Glutamatergic neuron (in vitro differentiated cells): ENCODE data around the gene SKP1. TPM values are rescaled to one million over a fixed set of nuclear protein-coding genes. Genes with fewer than 3 reads are reported as not detected.
A peak's percentile ranks its signal among the peaks of the same experiment; 100 is the strongest.
"Not testable (repeated sequence)": the region's sequence is repeated elsewhere in the genome, so short reads cannot be mapped to it uniquely, and the experiment has no call there.

Experiments used
- DNase-seq: peaks from one replicate; pipeline ENCODE4 v3.0.0; 2022
- H3K27ac Mint-ChIP-seq: one replicate; pipeline ENCODE4 v1.8.0; 2020; ENCODE audit warnings: mild to moderate bottlenecking, mixed read lengths, inconsistent platforms; ENCODE audit not compliant: unreplicated experiment
- H3K27me3 Mint-ChIP-seq: one replicate; pipeline ENCODE4 v1.8.0; 2020; ENCODE audit warnings: mild to moderate bottlenecking, moderate library complexity, mixed read lengths, inconsistent platforms; ENCODE audit not compliant: unreplicated experiment
- H3K36me3 Mint-ChIP-seq: one replicate; pipeline ENCODE4 v1.8.0; 2020; ENCODE audit warnings: mild to moderate bottlenecking, mixed read lengths, inconsistent platforms; ENCODE audit not compliant: unreplicated experiment
- H3K4me1 Mint-ChIP-seq: one replicate; pipeline ENCODE4 v1.8.0; 2020; ENCODE audit warnings: mild to moderate bottlenecking, low read depth, mixed read lengths, inconsistent platforms; ENCODE audit not compliant: unreplicated experiment
- H3K4me3 Mint-ChIP-seq: one replicate; pipeline ENCODE4 v1.8.0; 2020; ENCODE audit warnings: mild to moderate bottlenecking, mixed read lengths, inconsistent platforms; ENCODE audit not compliant: unreplicated experiment
- H3K9me3 Mint-ChIP-seq: one replicate; pipeline ENCODE4 v1.8.0; 2020; ENCODE audit warnings: mild to moderate bottlenecking, moderate library complexity, mixed read lengths, inconsistent platforms; ENCODE audit not compliant: unreplicated experiment
- long read RNA-seq: library from polyadenylated mRNA; unstranded; transcript quantifications from one replicate; pipeline ENCODE4 v2.0.0, GENCODE V29; 2020; ENCODE audit not compliant: unreplicated experiment
- total RNA-seq: library from RNA; stranded (reverse); fragmentation: NEBNext Ultra II Directional; extraction: Animal tissue kit (Norgen Biotek cat#: 25700); gene quantifications from one replicate; pipeline ENCODE4 v1.2.1, GENCODE V29; 2021; ENCODE audit not compliant: unreplicated experiment
- TF ChIP-seq, protein P1 (sequence below): fragments of 200-600 bp; sonication (generic); IDR thresholded peaks from one replicate; pipeline ENCODE4 v1.5.0; 2021; ENCODE audit not compliant: partially characterized antibody, unreplicated experiment

The SKP1 gene
- total RNA-seq = 345 TPM
- long read RNA-seq, full-length matches to known transcripts = 471 of 475 reads
- long read RNA-seq, partial matches to known transcripts = 1 of 475 reads
- long read RNA-seq, other reads (novel, unspliced or antisense) = 3 of 475 reads

DNA sequence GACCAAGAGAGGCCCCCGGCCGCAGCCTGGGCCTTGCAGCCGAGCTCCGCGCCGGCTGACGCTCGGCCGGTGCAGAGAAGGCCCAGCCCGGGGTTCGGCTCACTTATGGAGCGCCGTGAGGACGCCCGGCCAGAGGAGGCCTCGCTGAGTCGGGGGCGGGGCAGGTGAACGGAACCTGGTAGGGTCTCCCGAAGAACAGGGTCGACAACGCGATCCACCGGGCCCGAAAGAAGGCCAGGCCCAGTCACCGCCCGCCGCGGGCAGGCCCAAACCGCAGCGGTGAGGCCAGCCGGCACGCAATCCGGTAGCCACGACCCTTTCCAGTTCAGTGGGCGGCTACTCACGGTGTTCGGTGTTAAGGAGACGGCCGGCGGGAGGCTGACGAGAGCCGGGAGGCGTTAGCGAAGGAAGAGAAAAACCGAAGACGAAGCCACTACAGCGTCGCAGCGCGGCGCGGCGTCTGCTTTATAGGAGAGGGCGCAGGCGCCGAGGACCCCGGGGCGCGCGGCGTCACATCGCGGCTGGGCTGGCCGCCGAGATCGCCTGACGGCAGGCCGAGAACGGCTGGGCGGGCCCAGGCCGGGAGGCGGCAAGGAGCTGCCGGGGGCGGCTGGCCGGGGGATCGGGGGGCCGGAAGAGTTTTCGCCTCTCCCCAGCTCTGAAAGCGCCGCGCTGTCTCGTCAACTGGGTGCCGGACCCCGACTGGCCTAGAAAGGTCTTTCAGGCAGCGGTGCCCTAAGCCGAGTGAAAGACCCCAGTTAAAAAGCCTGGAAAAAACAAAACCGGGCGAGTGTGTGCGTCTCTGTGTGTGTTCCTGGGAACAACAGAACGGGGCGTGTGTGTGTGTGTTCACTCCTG is at the start of gene SKP1:
Gene SKP1, minus strand, starts transcription at position 440 of the 858 bp plus-strand sequence. CDS start 2,928 bp downstream, outside the sequence.
- TF ChIP-seq, protein P1, sequence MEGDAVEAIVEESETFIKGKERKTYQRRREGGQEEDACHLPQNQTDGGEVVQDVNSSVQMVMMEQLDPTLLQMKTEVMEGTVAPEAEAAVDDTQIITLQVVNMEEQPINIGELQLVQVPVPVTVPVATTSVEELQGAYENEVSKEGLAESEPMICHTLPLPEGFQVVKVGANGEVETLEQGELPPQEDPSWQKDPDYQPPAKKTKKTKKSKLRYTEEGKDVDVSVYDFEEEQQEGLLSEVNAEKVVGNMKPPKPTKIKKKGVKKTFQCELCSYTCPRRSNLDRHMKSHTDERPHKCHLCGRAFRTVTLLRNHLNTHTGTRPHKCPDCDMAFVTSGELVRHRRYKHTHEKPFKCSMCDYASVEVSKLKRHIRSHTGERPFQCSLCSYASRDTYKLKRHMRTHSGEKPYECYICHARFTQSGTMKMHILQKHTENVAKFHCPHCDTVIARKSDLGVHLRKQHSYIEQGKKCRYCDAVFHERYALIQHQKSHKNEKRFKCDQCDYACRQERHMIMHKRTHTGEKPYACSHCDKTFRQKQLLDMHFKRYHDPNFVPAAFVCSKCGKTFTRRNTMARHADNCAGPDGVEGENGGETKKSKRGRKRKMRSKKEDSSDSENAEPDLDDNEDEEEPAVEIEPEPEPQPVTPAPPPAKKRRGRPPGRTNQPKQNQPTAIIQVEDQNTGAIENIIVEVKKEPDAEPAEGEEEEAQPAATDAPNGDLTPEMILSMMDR = no peak
- DNase-seq = peak; percentile 85
- H3K36me3 Mint-ChIP-seq = peaks cover 4% of the 10 kb centered on the region
- H3K4me1 Mint-ChIP-seq = peaks cover 8% of the 10 kb centered on the region
- H3K9me3 Mint-ChIP-seq = peaks cover 4% of the 10 kb centered on the region
- peaks cover 4% of the 10 kb centered on the region for H3K27me3 Mint-ChIP-seq
- H3K27ac Mint-ChIP-seq = peak within 1 kb of the TSS; percentile 99
- H3K4me3 Mint-ChIP-seq = peak within 1 kb of the TSS; percentile 97

DNA sequence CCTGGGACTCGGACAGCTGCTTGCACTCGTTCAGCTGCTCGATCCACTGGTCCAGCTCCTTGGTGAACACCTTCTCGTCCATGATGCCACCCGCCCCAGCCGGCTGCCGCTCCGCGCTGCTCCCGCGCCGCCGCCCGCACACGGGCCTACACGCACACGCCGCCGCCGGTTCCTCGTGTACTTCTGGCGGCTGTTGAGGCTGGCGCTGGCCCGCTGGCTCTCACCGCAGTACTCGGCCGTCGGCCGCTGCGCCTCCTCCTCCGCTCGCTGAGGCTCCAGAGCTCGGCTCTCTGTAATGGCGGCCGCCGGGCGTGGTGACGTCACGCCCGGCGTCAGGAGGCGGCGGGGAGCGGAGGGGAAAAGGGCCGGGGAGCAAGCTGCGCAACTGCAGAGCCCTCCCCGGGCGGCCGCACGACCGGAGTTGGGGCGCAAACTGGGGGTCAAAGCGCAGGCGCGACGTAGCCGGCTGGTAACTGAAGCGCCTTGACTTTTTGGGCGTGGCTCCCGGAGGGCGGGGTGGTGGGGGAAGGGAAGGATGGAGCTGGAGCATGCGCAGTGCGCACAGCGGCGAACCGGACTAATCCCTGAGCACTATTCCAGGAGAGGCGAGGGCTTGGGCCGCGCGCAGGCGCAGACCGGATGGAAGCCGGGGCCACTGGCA is 49.2 kb upstream of the SKP1 start, which contains the start of gene PPP2CA:
Gene PPP2CA, minus strand, starts transcription at position 294 of the 661 bp plus-strand sequence. Its CDS starts 212 bp downstream, at position 82.
- H3K27me3 Mint-ChIP-seq = peaks cover 6% of the 10 kb centered on the region
- peak; percentile 100 for DNase-seq
- TF ChIP-seq, protein P1 = peak; percentile 12
- H3K36me3 Mint-ChIP-seq = no peaks in the 10 kb centered on the region
- H3K4me3 Mint-ChIP-seq = peak within 1 kb of the TSS; percentile 95
- peaks cover 13% of the 10 kb centered on the region for H3K9me3 Mint-ChIP-seq
- peaks cover 28% of the 10 kb centered on the region for H3K4me1 Mint-ChIP-seq
- peak within 1 kb of the TSS; percentile 95 for H3K27ac Mint-ChIP-seq

DNA sequence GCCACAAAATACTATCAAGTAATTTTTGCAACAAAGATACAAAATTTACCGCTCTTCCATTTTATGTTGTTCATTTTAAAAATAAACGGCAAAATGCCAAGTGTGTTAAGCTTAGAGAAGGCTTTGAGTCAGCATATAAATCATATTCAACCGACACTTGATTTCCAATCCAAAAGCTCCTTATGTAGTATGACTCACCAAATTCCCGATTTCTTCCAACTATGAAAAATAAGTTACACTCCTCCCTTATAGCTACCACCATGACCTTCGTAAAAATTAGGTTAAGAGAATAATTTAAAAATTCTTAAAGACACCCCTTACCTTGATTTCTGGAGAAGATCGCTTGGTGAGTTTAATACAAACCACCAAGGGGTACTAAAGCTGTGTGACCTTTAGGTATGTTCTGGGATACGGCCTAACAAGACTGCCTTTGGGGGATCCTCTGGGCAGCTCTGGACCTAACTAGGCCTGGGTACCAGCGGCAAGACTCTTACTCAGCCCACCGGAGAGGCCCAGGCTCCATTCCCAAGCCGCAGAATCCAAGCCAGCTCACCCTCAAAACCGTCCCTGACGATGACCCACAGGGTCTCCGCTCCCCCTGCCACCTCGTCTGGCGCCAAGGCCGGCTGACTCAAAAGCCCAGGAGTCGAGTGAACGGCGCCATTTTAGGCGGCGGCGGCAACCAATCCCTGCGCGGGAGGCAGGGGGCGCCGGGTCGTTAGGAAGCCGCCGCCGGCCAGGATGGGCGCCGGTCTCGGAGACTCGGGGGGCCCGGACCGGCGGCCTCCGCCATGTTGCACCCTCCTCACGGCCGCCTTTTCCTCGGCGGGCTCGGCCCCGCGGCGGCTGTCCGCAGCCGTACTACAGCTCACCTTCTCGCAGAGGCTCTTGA is 48.4 kb upstream of the SKP1 start:
- peak overlapping the region; percentile 95 for H3K27ac Mint-ChIP-seq
- H3K36me3 Mint-ChIP-seq = no peaks in the 10 kb centered on the region
- TF ChIP-seq, protein P1 = no peak
- peaks cover 32% of the 10 kb centered on the region for H3K4me1 Mint-ChIP-seq
- DNase-seq = peak; percentile 87
- peaks cover 13% of the 10 kb centered on the region for H3K9me3 Mint-ChIP-seq
- H3K27me3 Mint-ChIP-seq = peaks cover 6% of the 10 kb centered on the region
- H3K4me3 Mint-ChIP-seq = peak overlapping the region; percentile 95

DNA sequence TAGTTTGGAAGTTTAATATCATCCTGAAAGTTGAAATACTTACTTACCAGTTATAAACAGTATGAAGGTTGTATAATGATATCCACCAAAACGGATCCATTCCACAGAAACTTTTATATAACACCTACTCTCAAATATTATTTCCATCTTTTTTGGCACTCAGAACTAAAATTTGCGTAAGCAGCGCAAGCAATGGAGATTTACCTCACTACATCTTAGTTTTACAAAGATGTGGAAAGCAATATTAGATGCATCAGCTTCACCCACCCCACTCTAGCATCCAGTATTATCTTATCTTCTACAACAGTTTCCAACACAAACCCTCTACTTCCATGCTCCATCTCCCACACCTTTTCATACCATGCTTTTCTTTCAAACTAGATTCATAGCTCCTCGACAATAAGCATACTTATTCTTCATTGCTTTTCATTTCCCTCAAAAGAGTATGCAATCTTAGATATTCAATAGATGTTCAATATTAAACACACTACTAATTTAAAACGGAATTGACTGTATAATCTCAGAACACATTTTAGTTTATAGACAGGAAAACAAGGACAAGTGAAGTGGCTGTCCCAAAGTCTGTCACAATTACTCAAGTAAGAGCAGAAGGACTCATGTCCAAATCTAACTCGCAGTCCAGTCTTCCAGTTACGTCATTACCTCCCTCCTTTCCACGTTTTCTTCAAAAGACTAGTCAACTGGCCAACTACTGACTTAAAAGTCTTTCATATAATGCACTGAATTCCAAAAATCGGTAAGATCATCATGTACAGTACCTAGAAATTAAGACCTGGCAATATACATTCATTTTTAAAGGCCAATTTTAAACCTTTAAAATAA is 46.9 kb upstream of the SKP1 start:
- H3K4me1 Mint-ChIP-seq = peaks cover 39% of the 10 kb centered on the region
- H3K4me3 Mint-ChIP-seq = peak overlapping the region; percentile 95
- peaks cover 15% of the 10 kb centered on the region for H3K9me3 Mint-ChIP-seq

DNA sequence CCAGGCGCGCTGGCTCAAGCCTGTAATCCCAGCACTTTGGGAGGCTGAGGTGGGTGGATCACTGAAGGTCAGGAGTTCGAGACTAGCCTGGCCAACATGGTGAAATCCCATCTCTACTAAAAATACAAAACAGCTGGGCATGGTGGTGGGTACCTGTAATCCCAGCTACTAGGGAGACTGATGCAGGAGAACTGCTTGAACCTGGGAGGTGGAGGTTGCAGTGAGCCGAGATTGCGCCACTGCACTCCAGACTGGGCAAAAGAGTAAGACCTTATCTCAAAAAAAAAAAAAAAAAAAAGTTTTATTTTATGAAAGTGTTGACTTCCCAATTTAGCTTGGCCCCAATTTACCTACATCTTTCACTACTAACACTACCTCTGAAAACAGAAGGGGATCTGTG is 44.9 kb upstream of the SKP1 start:
- H3K36me3 Mint-ChIP-seq, H3K27ac Mint-ChIP-seq, H3K9me3 Mint-ChIP-seq, DNase-seq, H3K4me3 Mint-ChIP-seq, H3K27me3 Mint-ChIP-seq: not testable (repeated sequence)
- peaks cover 32% of the 10 kb centered on the region for H3K4me1 Mint-ChIP-seq

More for the DNA sequence above, 46.9 kb upstream of the SKP1 start:
- Mint-ChIP-seq H3K27ac (peak overlapping the region; percentile 39), H3K27me3 (peaks cover 6% of the 10 kb centered on the region), H3K36me3 (no peaks in the 10 kb centered on the region)
- TF ChIP-seq, protein P1 = no peak
- no peak for DNase-seq
